ENCODE measurements around the gene ARHGEF33.

GRCh38 chr2:38943784-38944183 is 54.1 kb downstream of the ARHGEF33 start:
- TF ChIP-seq CTCF (IDR thresholded peaks at IDR 0.05) (no peak), POLR2A (IDR thresholded peaks at IDR 0.05; ENCODE audit: low read depth) (no peak)
